DOHH2 (cell line): Measurements from ENCODE around the gene DNMT3A.

Experiments
- CTCF ChIP-seq: fragments of 200-600 bp; sonication (generic); IDR thresholded peaks from one replicate; pipeline ENCODE4 v1.5.1; 2014; ENCODE audit warnings: antibody characterized with exemption, mild to moderate bottlenecking, low read depth, low read length; ENCODE audit not compliant: poor library complexity, severe bottlenecking
- EZH2phosphoT487 ChIP-seq: fragments of 200-600 bp; sonication (generic); IDR thresholded peaks from 2 replicates; pipeline ENCODE4 v1.6.1; 2017; ENCODE audit warnings: borderline replicate concordance, mild to moderate bottlenecking, antibody characterized with exemption, low read length, moderate library complexity, mixed read lengths

GRCh38 chr2:25285265-25286024 is 56.3 kb downstream of the DNMT3A start:
- no peak for TF ChIP-seq CTCF
- no peak for TF ChIP-seq EZH2phosphoT487
